LNCaP clone FGC (cell line): ENCODE results near the gene TBC1D17.

Experiments
- DNase-seq: peaks from one replicate; pipeline ENCODE4 v3.0.0-alpha.2; 2011; ENCODE audit warnings: low read depth
- H3K4me3 ChIP-seq: 2 replicates; pipeline ENCODE4 v1.5.1; 2011; ENCODE audit warnings: mild to moderate bottlenecking, low read depth, low read length, control low read depth
- CTCF ChIP-seq: IDR thresholded peaks from 2 replicates; pipeline ENCODE4 v1.5.1; 2012; ENCODE audit warnings: mild to moderate bottlenecking; ENCODE audit not compliant: control insufficient read depth, insufficient read depth; ENCODE audit errors: extremely low read depth

The TBC1D17 gene

GRCh38 chr19:49877879-49878743, 609 bp downstream of the TBC1D17 start:
- DNase-seq = peak; percentile 90
- TF ChIP-seq CTCF = no peak
- peak overlapping the region; percentile 85 for H3K4me3 ChIP-seq

GRCh38 chr19:49878744-49879070, 1.2 kb downstream of the TBC1D17 start:
- TF ChIP-seq CTCF = no peak
- H3K4me3 ChIP-seq = peak overlapping the region; percentile 85
- DNase-seq = no peak

GRCh38 chr19:49879243-49879963, 1.9 kb downstream of the TBC1D17 start:
- no peak for DNase-seq
- H3K4me3 ChIP-seq = peak overlapping the region; percentile 85

GRCh38 chr19:49880162-49880869, 2.8 kb downstream of the TBC1D17 start:
- H3K4me3 ChIP-seq = no peak overlapping the region
- no peak for TF ChIP-seq CTCF
- DNase-seq = no peak

More at GRCh38 chr19:49879243-49879963, 1.9 kb downstream of the TBC1D17 start:
- TF ChIP-seq CTCF = no peak

- no peak overlapping the region for H3K4me3 ChIP-seq
- TF ChIP-seq CTCF = no peak
- DNase-seq = no peak
These were observed 3.7 kb downstream of the TBC1D17 start for GRCh38 chr19:49881186-49881585.

- no peak for DNase-seq
- TF ChIP-seq CTCF = no peak
- no peak overlapping the region for H3K4me3 ChIP-seq
These were observed 4.3 kb downstream of the TBC1D17 start for GRCh38 chr19:49881672-49882394.
